H1 (cell line): Measurements from ENCODE around the gene ACKR2. TPM values are rescaled to one million over a fixed set of nuclear protein-coding genes. Genes with fewer than 3 reads are reported as not detected.

ENCODE experiments used
- CTCF ChIA-PET: fragments of 300-600 bp; sonication (Branson Sonifier 250); formaldehyde crosslinking; loops from one replicate; lab custom pipeline; 2021; ENCODE audit not compliant: partially characterized antibody; lab: Charles Lee
- POLR2A ChIA-PET: fragments of 300-600 bp; sonication (Branson Sonifier 250); formaldehyde crosslinking; loops from one replicate; lab custom pipeline; 2021; ENCODE audit warnings: inconsistent platforms; ENCODE audit not compliant: partially characterized antibody; lab: Charles Lee
- DNase-seq, 2 experiments: peaks; one replicate each; pipeline versions ENCODE4 v3.0.0 to v3.0.0-alpha.2; 2010 to 2022; ENCODE audit warnings: low spot score in 2 of 2, low read depth in 1 of 2, mixed read lengths in 1 of 2
- FAIRE-seq: peaks from 2 replicates; lab custom pipeline; 2011; peaks lifted over from hg19 to GRCh38; lab: Jason Lieb, UNC
- H2AFZ ChIP-seq: 2 replicates; pipeline ENCODE4 v1.8.1; 2012; ENCODE audit warnings: low read length, inconsistent platforms
- H2AK5ac ChIP-seq: 2 replicates; pipeline ENCODE4 v1.6.1; 2013; ENCODE audit warnings: low read depth, low read length
- H2BK120ac ChIP-seq: replicated peaks from 2 replicates; pipeline ENCODE3; 2013; ENCODE audit warnings: low read depth, low read length, inconsistent platforms
- H2BK12ac ChIP-seq: 2 replicates; pipeline ENCODE4 v1.6.1; 2013; ENCODE audit warnings: low read depth, low read length
- H2BK15ac ChIP-seq: 2 replicates; pipeline ENCODE4 v1.6.1; 2013; ENCODE audit warnings: low read length
- H2BK20ac ChIP-seq: 2 replicates; pipeline ENCODE4 v1.6.1; 2013; ENCODE audit warnings: low read length
- H2BK5ac ChIP-seq: 2 replicates; pipeline ENCODE4 v1.6.1; 2013; ENCODE audit warnings: low read depth, low read length
- H3K14ac ChIP-seq: 2 replicates; pipeline ENCODE4 v1.6.1; 2013; ENCODE audit warnings: inconsistent platforms; ENCODE audit not compliant: insufficient read length
- H3K18ac ChIP-seq: 2 replicates; pipeline ENCODE4 v1.6.1; 2013; ENCODE audit warnings: low read length; ENCODE audit errors: extremely low read depth
- H3K23ac ChIP-seq: 2 replicates; pipeline ENCODE4 v1.6.1; 2013; ENCODE audit warnings: inconsistent platforms; ENCODE audit not compliant: insufficient read length
- H3K23me2 ChIP-seq: 2 replicates; pipeline ENCODE4 v1.6.1; 2013; ENCODE audit warnings: low read depth, low read length
- H3K27ac ChIP-seq: 2 replicates; pipeline ENCODE4 v1.6.1; 2011; ENCODE audit warnings: low read depth, low read length, inconsistent platforms
- H3K27me3 ChIP-seq, 4 experiments: replicated peaks in 1 of 4; 1 replicate in 1 of 4; 2 replicates in 3 of 4; pipeline versions ENCODE4 v1.6.1 to v1.8.1; 2011 to 2013; ENCODE audit warnings: low read length in 3 of 4, mild to moderate bottlenecking in 3 of 4, inconsistent platforms in 2 of 4, mixed read lengths in 2 of 4, moderate library complexity in 1 of 4; ENCODE audit not compliant: control insufficient read depth in 3 of 4, insufficient read depth in 3 of 4; ENCODE audit errors: extremely low read depth in 1 of 4
- H3K36me3 ChIP-seq, 4 experiments: 2 replicates each; pipeline versions ENCODE4 v1.6.1 to v1.8.1; 2011 to 2013; ENCODE audit warnings: mild to moderate bottlenecking in 4 of 4, low read length in 3 of 4, moderate library complexity in 2 of 4, control low read depth in 1 of 4, inconsistent platforms in 1 of 4; ENCODE audit not compliant: insufficient read depth in 4 of 4, control insufficient read depth in 2 of 4
- H3K4ac ChIP-seq: replicated peaks from 2 replicates; pipeline ENCODE3; 2013; ENCODE audit warnings: low read length, low read depth, mixed read lengths, inconsistent platforms; ENCODE audit not compliant: insufficient read length
- H3K4me1 ChIP-seq, 4 experiments: replicated peaks in 1 of 4; 1 replicate in 1 of 4; 2 replicates in 3 of 4; pipeline versions ENCODE4 v1.6.1 to v1.8.1; 2011 to 2013; ENCODE audit warnings: low read length in 3 of 4, inconsistent platforms in 2 of 4, mixed read lengths in 1 of 4; ENCODE audit not compliant: insufficient read depth in 4 of 4, control insufficient read depth in 3 of 4
- H3K4me2 ChIP-seq, 2 experiments: 2 replicates each; pipeline versions ENCODE4 v1.6.1 to v1.8.1; 2011 to 2013; ENCODE audit warnings: low read depth in 2 of 2, low read length in 2 of 2, control low read depth in 1 of 2, inconsistent platforms in 1 of 2, mild to moderate bottlenecking in 1 of 2; ENCODE audit not compliant: insufficient read depth in 1 of 2
- H3K4me3 ChIP-seq, 4 experiments: fragments of 200-600, 300-600 bp in 1 of 4; sonication (generic), shearing (Covaris generic), sonication (Bioruptor Twin) in 1 of 4; 2 replicates each; pipeline versions ENCODE4 v1.5.1 to v1.8.1; 2011 to 2016; ENCODE audit warnings: low read length in 4 of 4, low read depth in 3 of 4, control low read depth in 2 of 4, inconsistent platforms in 2 of 4, mild to moderate bottlenecking in 2 of 4, mixed read lengths in 1 of 4, moderate library complexity in 1 of 4; ENCODE audit not compliant: insufficient read depth in 2 of 4; ENCODE audit errors: extremely low read depth in 1 of 4
- H3K56ac ChIP-seq: replicated peaks from 2 replicates; pipeline ENCODE3; 2013; ENCODE audit warnings: low read depth, mild to moderate bottlenecking, mixed read lengths, low read length, inconsistent platforms; ENCODE audit not compliant: insufficient read length
- H3K79me1 ChIP-seq: 2 replicates; pipeline ENCODE4 v1.6.1; 2013; ENCODE audit warnings: low read depth, low read length, control low read depth
- H3K79me2 ChIP-seq, 2 experiments: 2 replicates each; pipeline versions ENCODE4 v1.6.1 to v1.8.1; 2012 to 2013; ENCODE audit warnings: low read length in 2 of 2, mild to moderate bottlenecking in 2 of 2, inconsistent platforms in 1 of 2; ENCODE audit not compliant: insufficient read depth in 2 of 2, control insufficient read depth in 1 of 2
- H3K9ac ChIP-seq, 4 experiments: replicated peaks in 1 of 4; 1 replicate in 1 of 4; 2 replicates in 3 of 4; pipeline versions ENCODE4 v1.6.1 to v1.8.1; 2011 to 2013; ENCODE audit warnings: low read depth in 3 of 4, low read length in 3 of 4, control low read depth in 2 of 4, mild to moderate bottlenecking in 2 of 4, moderate library complexity in 2 of 4, inconsistent platforms in 1 of 4; ENCODE audit errors: extremely low read depth in 1 of 4
- H3K9me3 ChIP-seq, 2 experiments: 2 replicates each; pipeline versions ENCODE4 v1.6.1 to v1.8.1; 2012 to 2013; ENCODE audit warnings: mild to moderate bottlenecking in 2 of 2, moderate library complexity in 2 of 2, control low read depth in 1 of 2, inconsistent platforms in 1 of 2, low read depth in 1 of 2, low read length in 1 of 2, mixed read lengths in 1 of 2; ENCODE audit not compliant: insufficient read depth in 2 of 2
- H4K20me1 ChIP-seq, 2 experiments: replicated peaks in 1 of 2; 2 replicates each; pipeline versions ENCODE3 to v1.8.1; 2011 to 2013; ENCODE audit warnings: inconsistent platforms in 2 of 2, low read length in 2 of 2, mild to moderate bottlenecking in 1 of 2; ENCODE audit not compliant: insufficient read depth in 2 of 2, control insufficient read depth in 1 of 2
- H4K5ac ChIP-seq: 2 replicates; pipeline ENCODE4 v1.6.1; 2013; ENCODE audit warnings: low read length, low read depth, mixed read lengths, inconsistent platforms; ENCODE audit not compliant: insufficient read length
- H4K8ac ChIP-seq: 2 replicates; pipeline ENCODE4 v1.8.0; 2013; ENCODE audit warnings: mild to moderate bottlenecking, moderate library complexity, low read length, inconsistent platforms; ENCODE audit not compliant: insufficient read depth; ENCODE audit errors: extremely low read depth
- H4K91ac ChIP-seq: replicated peaks from 2 replicates; pipeline ENCODE3; 2013; ENCODE audit warnings: low read length, mixed read lengths, inconsistent platforms; ENCODE audit not compliant: insufficient read length
- CBX5 ChIP-seq: fragments of 300-800, 300-1000 bp; sonication (generic); IDR thresholded peaks from 2 replicates; pipeline ENCODE4 v1.7.1; 2016; ENCODE audit warnings: antibody characterized with exemption, low read length, low read depth
- HDAC2 ChIP-seq, 2 experiments: fragments of 300-600 bp in 1 of 2; sonication (generic) in 1 of 2; IDR thresholded peaks; 2 replicates each; pipeline ENCODE4 v1.6.1; 2011 to 2012; ENCODE audit warnings: low read depth in 2 of 2, low read length in 2 of 2, mild to moderate bottlenecking in 2 of 2, moderate library complexity in 2 of 2, borderline replicate concordance in 1 of 2, inconsistent platforms in 1 of 2
- SIX5 ChIP-seq: IDR thresholded peaks from 2 replicates; pipeline ENCODE4 v1.6.1; 2011; ENCODE audit warnings: mild to moderate bottlenecking, low read depth, low read length
- SRF ChIP-seq: IDR thresholded peaks from 2 replicates; pipeline ENCODE4 v1.6.1; 2011; ENCODE audit warnings: mild to moderate bottlenecking, low read depth, low read length, moderate library complexity
- TAF1 ChIP-seq: IDR thresholded peaks from 2 replicates; pipeline ENCODE4 v1.6.1; 2011; ENCODE audit warnings: mild to moderate bottlenecking, low read depth, low read length
- WGBS, 2 experiments: shearing (Covaris generic) in 1 of 2; methylation state at CpG; one replicate each; pipeline versions ENCODE4 v1.1.6 to v1.1.7; 2013 to 2015; ENCODE audit warnings: low lambda C conversion rate in 2 of 2, mixed read lengths in 2 of 2, inconsistent platforms in 1 of 2, low coverage in 1 of 2, missing lambda C conversion rate in 1 of 2; ENCODE audit not compliant: insufficient replicate concordance in 2 of 2, insufficient coverage in 1 of 2, insufficient read length in 1 of 2; ENCODE audit errors: extremely low coverage in 1 of 2, missing lambda C conversion rate in 1 of 2; 5-methylcytosine and 5-hydroxymethylcytosine counted together
- long read RNA-seq, 2 experiments: library from RNA in 1 of 2; library from capped mRNA in 1 of 2; stranded (forward); transcript quantifications; one replicate each; pipeline ENCODE4 v2.0.0, GENCODE V29; 2021; ENCODE audit warnings: inconsistent platforms in 1 of 2
- polyA minus RNA-seq, 3 experiments: library from RNA; depleted of rRNA, polyadenylated mRNA; stranded (reverse); fragments of >200 nt; gene quantifications; 1 replicate in 2 of 3; 2 replicates in 1 of 3; pipeline ENCODE4 v1.2.3, GENCODE V29; 2011
- polyA plus RNA-seq, 7 experiments: library from polyadenylated mRNA; depleted of rRNA in 3 of 7; stranded (reverse) in 5 of 7; unstranded in 2 of 7; fragments of >200 nt in 5 of 7; fragments of 200-250 nt in 2 of 7; gene quantifications; 1 replicate in 5 of 7; 2 replicates in 1 of 7; 4 replicates in 1 of 7; pipeline versions ENCODE4 v1.2.1 to v1.2.3, GENCODE V29; 2011 to 2013; ENCODE audit warnings: missing spikeins in 2 of 7, mixed read lengths in 2 of 7
- total RNA-seq: library from RNA; stranded (reverse); fragmentation: NEBNext Ultra II Directional; extraction: Animal tissue kit (Norgen Biotek cat#: 25700); gene quantifications from 2 replicates; pipeline ENCODE4 v1.2.1, GENCODE V29; 2021

Gene ACKR2
- total RNA-seq (0.09 and 0.17 TPM in 2 replicates), polyA plus RNA-seq (2011; rRNA removed) (0.09 and 0.12 TPM in 2 replicates), polyA minus RNA-seq (2011; rRNA and poly(A)+ RNA removed) (0.28 and 0.80 TPM in 2 replicates)
- polyA plus RNA-seq (2011; cell fraction: cytosol; rRNA removed): not detected
- polyA plus RNA-seq (2011; cell fraction: nucleus; rRNA removed): 0.11 TPM
- polyA plus RNA-seq (2012, experiment 1 of 2): 0.09 to 0.26 TPM (median 0.15 TPM) in 4 replicates
- polyA plus RNA-seq (2012, experiment 2 of 2): not detected
- 0.22 TPM for polyA plus RNA-seq (2013, experiment 1 of 2)
- 0.09 TPM for polyA plus RNA-seq (2013, experiment 2 of 2)
- not detected for polyA minus RNA-seq (2011; cell fraction: cytosol; rRNA and poly(A)+ RNA removed)
- 1.4 TPM for polyA minus RNA-seq (2011; cell fraction: nucleus; rRNA and poly(A)+ RNA removed)
- long read RNA-seq, experiment 1: 0 reads
- long read RNA-seq, experiment 2, partial matches to known transcripts: 0 of 1 reads
- long read RNA-seq, experiment 2, other reads (novel, unspliced or antisense): 1 of 1 reads

DNA sequence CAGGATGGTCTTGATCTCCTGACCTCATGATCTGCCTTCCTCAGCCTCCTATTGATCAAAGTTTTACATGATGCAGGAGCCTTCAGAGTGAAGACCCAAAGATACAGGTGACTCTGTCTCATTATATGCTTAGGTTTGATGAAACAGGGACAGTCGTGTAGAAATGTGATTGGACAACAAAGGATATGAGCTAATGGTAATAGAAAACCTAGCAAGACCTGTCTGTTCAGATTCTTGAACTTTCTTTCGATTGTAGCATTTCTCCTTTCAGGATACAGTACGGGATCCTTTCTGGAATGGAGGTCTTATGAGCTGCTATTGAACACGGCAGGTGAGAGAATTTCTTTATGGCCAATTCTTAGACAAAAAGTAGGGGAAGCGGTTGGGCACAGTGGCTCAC, at the start of gene ACKR2:
ACKR2 (plus strand) TSS at position 244 of the 400 bp plus-strand sequence. CDS start 55,058 bp downstream, outside the sequence.
- Histone ChIP-seq H2BK20ac (no peak within 1 kb of the TSS), H2AFZ (no peak within 1 kb of the TSS), H3K4me1 (peaks cover 0 to 5% (median 0%) of the 10 kb centered on the region in 4 experiments; a peak in 1 of 7 replicates), H2AK5ac (no peak within 1 kb of the TSS), H3K9me3 (no peaks in the 10 kb centered on the region), H4K5ac (no peak within 1 kb of the TSS), H3K4me3 (no peak within 1 kb of the TSS), H4K91ac (no peak within 1 kb of the TSS), H2BK15ac (no peak within 1 kb of the TSS), H3K79me1 (no peaks in the 10 kb centered on the region), H3K56ac (no peak within 1 kb of the TSS), H2BK5ac (no peak within 1 kb of the TSS), H3K14ac (no peak within 1 kb of the TSS), H3K79me2 (no peaks in the 10 kb centered on the region), H2BK12ac (no peak within 1 kb of the TSS), H3K23me2 (peaks cover 5% of the 10 kb centered on the region; the same call in 1 of the 2 replicates), H3K4ac (no peak within 1 kb of the TSS), H3K27me3 (peaks cover 0 to 9% (median 5%) of the 10 kb centered on the region in 4 experiments; a peak in 3 of 7 replicates), H2BK120ac (no peak within 1 kb of the TSS), H3K36me3 (no peaks in the 10 kb centered on the region), H3K27ac (no peak within 1 kb of the TSS), H3K18ac (no peak within 1 kb of the TSS), H3K9ac (no peak within 1 kb of the TSS), H3K4me2 (no peak within 1 kb of the TSS), H4K20me1 (no peaks in the 10 kb centered on the region), H4K8ac (no peak within 1 kb of the TSS), H3K23ac (no peak within 1 kb of the TSS)
- no peak for DNase-seq
- FAIRE-seq: no peak
- no peak for TF ChIP-seq SIX5
- no peak for TF ChIP-seq CBX5
- TF ChIP-seq TAF1: no peak
- no peak for TF ChIP-seq SRF
- no peak for TF ChIP-seq HDAC2 (IDR thresholded peaks at IDR 0.05; ENCODE audit: borderline replicate concordance in 1 of 2, low read depth in 2 of 2, low read length in 2 of 2)
- ChIA-PET POLR2A (no interaction called here), CTCF (interaction anchor here (0.6 to 2.8 kb wide), 2 partner anchors 28 to 97 kb away, joined by 3 to 11 read pairs; no protein-coding TSS in a partner anchor)
- 87% methylated on average over 5 of the region's 5 CpGs; no CpG with 5 or more reads in 1 of the 2 experiments for WGBS, 2 experiments
